GM12875 (cell line): ENCODE measurements around the gene CCDC170.

Experiments
- H3K4me3 ChIP-seq: one replicate; pipeline ENCODE4 v1.5.1; 2011; ENCODE audit warnings: low read depth, low read length, control low read depth
- TF ChIP-seq, protein P1 (sequence below): IDR thresholded peaks from 2 replicates; pipeline ENCODE4 v1.5.1; 2011; ENCODE audit warnings: low read depth, mild to moderate bottlenecking, control low read depth, inconsistent platforms, low read length, moderate library complexity, borderline replicate concordance; ENCODE audit not compliant: insufficient read depth

CCDC170 gene

DNA sequence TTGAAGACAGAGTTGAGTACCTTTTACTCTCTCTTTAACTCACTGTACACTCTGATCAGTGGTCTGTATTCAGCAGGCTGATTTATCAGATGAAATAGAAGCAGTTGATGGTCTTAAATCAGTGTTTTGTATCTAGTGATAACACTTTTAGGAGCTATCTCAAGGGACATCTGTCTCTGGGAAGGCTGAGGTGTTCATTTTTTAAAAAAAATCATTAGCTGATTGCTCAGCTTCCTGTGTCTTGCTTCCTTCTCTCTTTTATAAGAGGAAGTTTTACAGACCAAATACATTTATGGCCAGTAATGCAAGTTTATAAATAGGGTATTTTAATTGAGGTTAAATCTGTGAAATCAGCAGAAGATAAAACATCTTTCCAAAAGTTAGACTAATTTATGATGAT is 12.0 kb upstream of the CCDC170 start:
- no peak overlapping the region for H3K4me3 ChIP-seq
- TF ChIP-seq, protein P1, sequence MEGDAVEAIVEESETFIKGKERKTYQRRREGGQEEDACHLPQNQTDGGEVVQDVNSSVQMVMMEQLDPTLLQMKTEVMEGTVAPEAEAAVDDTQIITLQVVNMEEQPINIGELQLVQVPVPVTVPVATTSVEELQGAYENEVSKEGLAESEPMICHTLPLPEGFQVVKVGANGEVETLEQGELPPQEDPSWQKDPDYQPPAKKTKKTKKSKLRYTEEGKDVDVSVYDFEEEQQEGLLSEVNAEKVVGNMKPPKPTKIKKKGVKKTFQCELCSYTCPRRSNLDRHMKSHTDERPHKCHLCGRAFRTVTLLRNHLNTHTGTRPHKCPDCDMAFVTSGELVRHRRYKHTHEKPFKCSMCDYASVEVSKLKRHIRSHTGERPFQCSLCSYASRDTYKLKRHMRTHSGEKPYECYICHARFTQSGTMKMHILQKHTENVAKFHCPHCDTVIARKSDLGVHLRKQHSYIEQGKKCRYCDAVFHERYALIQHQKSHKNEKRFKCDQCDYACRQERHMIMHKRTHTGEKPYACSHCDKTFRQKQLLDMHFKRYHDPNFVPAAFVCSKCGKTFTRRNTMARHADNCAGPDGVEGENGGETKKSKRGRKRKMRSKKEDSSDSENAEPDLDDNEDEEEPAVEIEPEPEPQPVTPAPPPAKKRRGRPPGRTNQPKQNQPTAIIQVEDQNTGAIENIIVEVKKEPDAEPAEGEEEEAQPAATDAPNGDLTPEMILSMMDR: no peak

DNA sequence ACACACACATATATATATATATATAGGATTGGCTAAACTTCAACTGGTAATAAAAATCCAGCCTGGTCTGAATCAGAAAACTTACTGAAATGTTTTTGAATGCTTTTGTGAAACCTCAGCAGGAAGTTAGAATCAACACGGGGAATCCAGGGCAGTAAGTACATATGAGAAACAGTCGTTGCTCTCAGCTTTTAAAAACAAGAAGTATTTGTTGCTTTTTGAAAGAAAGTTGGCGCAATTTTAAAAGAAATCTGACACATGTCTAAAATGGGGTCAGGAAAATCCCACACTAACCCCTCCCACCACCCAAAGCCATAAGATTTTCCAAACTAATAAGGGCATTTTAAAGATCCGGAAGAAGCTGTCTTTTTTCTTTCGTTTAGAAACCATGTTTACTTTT is 11.5 kb upstream of the CCDC170 start:
- no peak overlapping the region for H3K4me3 ChIP-seq
- TF ChIP-seq, protein P1: no peak

DNA sequence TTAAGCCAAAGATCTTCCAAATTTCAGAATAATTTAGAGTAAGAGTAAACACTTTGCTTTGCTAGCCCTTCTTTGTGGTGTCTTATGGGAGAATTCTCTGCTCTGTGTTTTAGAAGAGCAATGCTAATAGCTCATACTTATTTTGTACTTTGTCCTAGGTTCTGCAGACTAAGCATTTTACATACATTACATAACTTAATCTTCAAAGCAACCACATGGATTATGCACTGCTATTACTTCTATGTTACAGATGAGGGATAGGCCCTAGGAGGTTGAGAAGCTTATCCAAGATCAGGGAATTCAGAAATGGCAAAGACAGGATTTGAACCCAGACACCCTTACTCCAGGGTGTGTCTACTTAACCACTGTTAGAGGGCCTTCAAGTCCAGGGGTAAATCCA is 9.8 kb upstream of the CCDC170 start:
- TF ChIP-seq, protein P1: no peak

DNA sequence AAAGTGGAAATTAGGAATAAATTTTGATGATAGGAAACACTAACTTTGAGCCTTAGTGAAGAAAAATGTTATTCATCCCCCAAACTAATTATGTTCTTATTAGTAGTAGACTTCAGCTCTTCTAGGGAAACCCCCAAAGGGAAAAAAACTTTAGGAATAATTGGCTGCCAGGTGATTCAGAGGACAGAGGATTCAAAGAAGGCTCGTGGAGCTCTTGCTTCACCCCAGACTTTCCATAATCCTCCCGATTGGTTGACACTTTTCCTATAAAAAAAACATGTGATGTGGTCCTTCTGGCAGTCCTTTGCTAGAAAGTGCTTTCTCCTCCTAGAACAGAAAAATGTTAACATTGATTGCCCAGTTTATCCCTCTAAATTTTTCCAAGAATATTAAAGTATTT is 5.6 kb upstream of the CCDC170 start:
- TF ChIP-seq, protein P1: no peak
- no peak overlapping the region for H3K4me3 ChIP-seq

More for the DNA sequence above, 9.8 kb upstream of the CCDC170 start:
- no peak overlapping the region for H3K4me3 ChIP-seq

DNA sequence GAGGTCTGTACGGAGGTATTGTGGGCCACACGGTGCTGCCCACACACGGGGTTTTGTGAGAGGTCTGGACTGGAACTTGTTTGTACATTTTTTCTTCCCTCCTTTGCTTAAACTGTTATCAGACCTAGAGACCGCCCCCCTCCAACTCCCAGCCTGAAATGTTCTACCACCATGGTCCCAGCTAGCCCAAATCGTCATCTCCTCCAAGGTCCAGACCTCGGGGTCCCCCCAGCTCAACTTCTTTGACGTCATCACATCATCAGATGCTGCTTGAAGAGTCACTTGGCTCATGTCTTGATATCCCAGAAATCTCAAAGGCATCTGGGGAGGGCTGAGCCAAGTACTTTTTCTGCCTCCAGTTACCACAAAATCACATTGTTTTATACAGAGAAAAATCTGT is 2.8 kb upstream of the CCDC170 start:
- H3K4me3 ChIP-seq: no peak overlapping the region
- TF ChIP-seq, protein P1: no peak

DNA sequence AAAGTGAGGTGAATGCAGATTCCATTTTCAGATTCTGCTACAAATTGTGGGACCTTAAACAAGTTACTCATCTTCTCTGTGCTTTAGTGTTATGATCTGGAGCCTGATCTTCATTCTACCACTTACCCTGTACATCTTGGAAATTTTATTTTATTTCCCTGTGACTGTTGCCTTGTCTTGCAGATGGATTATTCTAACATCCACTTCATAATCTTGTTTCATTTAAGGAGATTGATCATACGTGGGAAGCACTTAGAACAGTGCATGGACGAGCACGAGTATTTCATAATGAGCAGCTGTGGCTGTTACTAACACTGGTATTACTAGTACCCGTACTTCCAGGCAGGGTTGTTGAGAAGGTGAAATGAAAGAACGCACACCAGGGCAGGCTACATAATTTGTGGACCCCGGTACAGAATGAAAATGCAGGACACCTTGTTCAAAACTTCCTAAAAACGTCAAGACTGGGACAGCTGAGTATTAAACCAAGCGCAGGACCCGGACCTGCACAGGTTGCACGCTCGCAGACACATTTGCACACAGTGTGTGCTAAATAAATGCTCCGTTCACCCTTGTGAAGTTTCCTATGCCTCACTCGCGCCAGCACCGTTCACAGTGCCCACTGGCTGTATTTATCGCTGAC is 535 bp upstream of the CCDC170 start:
- TF ChIP-seq, protein P1: no peak
- no peak overlapping the region for H3K4me3 ChIP-seq

DNA sequence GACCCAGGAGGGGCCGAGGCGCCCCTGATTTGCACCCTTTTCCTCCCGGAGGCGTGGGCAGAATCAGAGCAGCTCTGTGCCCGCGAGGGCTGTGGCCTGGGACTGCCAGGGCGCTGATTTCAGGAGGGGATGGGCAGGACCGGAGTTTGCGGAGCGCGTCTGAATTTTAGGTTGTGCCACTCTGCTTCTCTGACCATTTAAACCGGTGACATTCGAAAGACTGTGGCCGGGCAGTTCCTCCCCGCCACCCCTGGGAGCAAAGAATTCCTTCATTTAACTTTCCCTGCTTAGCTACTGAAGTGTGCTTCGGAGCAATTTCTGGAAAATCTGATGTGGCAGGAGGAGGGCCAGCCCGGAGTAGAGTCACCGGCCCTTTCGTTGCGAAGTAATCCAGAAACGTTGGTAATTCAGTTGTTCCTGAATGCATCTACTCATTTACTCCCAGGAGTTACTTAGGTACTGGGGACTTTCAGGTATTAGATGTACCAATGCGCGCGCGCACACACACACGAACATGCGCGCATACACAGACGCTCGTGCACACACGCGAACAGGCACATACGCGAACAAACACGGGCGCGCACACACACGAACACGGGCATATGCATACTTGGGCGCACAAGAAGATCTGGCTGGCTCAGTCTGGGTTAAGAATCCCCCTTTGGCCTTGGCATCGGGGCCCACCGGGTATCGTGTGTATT is 568 bp downstream of the CCDC170 start:
- TF ChIP-seq, protein P1: no peak
- H3K4me3 ChIP-seq: no peak overlapping the region
